HepG2 (cell line): ENCODE data around the gene UQCRFS1.
"Not testable (repeated sequence)": the region's sequence is repeated elsewhere in the genome, so short reads cannot be mapped to it uniquely, and the experiment has no call there.

Experiments
- ARNT ChIP-seq: fragments of 450-650 bp; IDR thresholded peaks from 2 replicates; pipeline ENCODE4 v1.6.1; 2017
- CEBPZ ChIP-seq: IDR thresholded peaks from 2 replicates; pipeline ENCODE4 v1.6.1; 2012; ENCODE audit warnings: low read length, improper control_type of control experiment
- NCOA1 ChIP-seq: sonication (generic); formaldehyde crosslinking; IDR thresholded peaks from 2 replicates; pipeline ENCODE4 v1.9.0; 2021; ENCODE audit warnings: missing genetic modification reagents
- POLR2AphosphoS2 ChIP-seq: IDR thresholded peaks from 2 replicates; pipeline ENCODE4 v1.6.1; 2011; ENCODE audit warnings: low read depth, low read length, improper control_type of control experiment
- RFX5 ChIP-seq: IDR thresholded peaks from 2 replicates; pipeline ENCODE4 v1.6.1; 2011; ENCODE audit warnings: low read depth, low read length, improper control_type of control experiment
- U2AF1 ChIP-seq: fragments of 200-400 bp; formaldehyde crosslinking; optimal IDR thresholded peaks from 2 replicates; pipeline ENCODE3; 2017; ENCODE audit warnings: mild to moderate bottlenecking, low read depth, low read length
- ZNF609 ChIP-seq: sonication (generic); formaldehyde crosslinking; IDR thresholded peaks from 2 replicates; pipeline ENCODE4 v1.4.0; 2020; ENCODE audit warnings: mild to moderate bottlenecking, missing genetic modification reagents, borderline replicate concordance

- not testable (repeated sequence) for TF ChIP-seq RFX5; POLR2AphosphoS2; ARNT; CEBPZ; ZNF609; NCOA1 (CRISPR knock-in tag); U2AF1
These were observed 1.9 kb downstream of the UQCRFS1 start for GRCh38 chr19:29211041-29211440.
